NCI-H2029 treated with DMSO at 0.1 percent for 48 hours (cell line): ENCODE results near the gene KRTAP10-12.

ENCODE experiments used
- DNase-seq: peaks from one replicate; lab custom pipeline; 2025; lab: John Stamatoyannopoulos, UW

Gene KRTAP10-12

GRCh38 chr21:44734026-44734745, 37.2 kb downstream of the KRTAP10-12 start:
- DNase-seq, result no peak

GRCh38 chr21:44734841-44735240, 37.9 kb downstream of the KRTAP10-12 start:
- DNase-seq, result no peak

- no peak for DNase-seq
Measured at GRCh38 chr21:44735821-44736220, 38.8 kb downstream of the KRTAP10-12 start.

- peak; percentile 93 for DNase-seq
Measured at GRCh38 chr21:44736291-44737004, 39.5 kb downstream of the KRTAP10-12 start.

- DNase-seq, result no peak
Measured at GRCh38 chr21:44737706-44738354, 40.9 kb downstream of the KRTAP10-12 start.

- DNase-seq, result no peak
Measured at GRCh38 chr21:44738621-44739020, 41.6 kb downstream of the KRTAP10-12 start.

- no peak for DNase-seq
Measured at GRCh38 chr21:44739316-44739715, 42.3 kb downstream of the KRTAP10-12 start.

- DNase-seq, result no peak
Measured at GRCh38 chr21:44740742-44741141, 43.8 kb downstream of the KRTAP10-12 start.

- DNase-seq, result no peak
Measured at GRCh38 chr21:44741921-44742320, 44.9 kb downstream of the KRTAP10-12 start.

- peak; percentile 41 for DNase-seq
Measured at GRCh38 chr21:44742418-44743153, 45.6 kb downstream of the KRTAP10-12 start.
